Fibroblast of lung (primary cell): Measurements from ENCODE around the gene HIVEP3.

Experiments used
- CTCF ChIP-seq, 2 donors: IDR thresholded peaks in 1 of 2; conservative IDR thresholded peaks in 1 of 2; 1 replicate in 1 of 2; 2 replicates in 1 of 2; pipeline ENCODE4 v1.5.1; 2011 to 2012; ENCODE audit warnings: low read length in 2 of 2, control low read depth in 1 of 2, inconsistent platforms in 1 of 2, low read depth in 1 of 2, mild to moderate bottlenecking in 1 of 2
- EZH2 ChIP-seq: IDR thresholded peaks from 2 replicates; pipeline ENCODE4 v1.5.1; 2012; ENCODE audit warnings: low read length, control low read depth, mild to moderate bottlenecking; ENCODE audit errors: missing control alignments

DNA sequence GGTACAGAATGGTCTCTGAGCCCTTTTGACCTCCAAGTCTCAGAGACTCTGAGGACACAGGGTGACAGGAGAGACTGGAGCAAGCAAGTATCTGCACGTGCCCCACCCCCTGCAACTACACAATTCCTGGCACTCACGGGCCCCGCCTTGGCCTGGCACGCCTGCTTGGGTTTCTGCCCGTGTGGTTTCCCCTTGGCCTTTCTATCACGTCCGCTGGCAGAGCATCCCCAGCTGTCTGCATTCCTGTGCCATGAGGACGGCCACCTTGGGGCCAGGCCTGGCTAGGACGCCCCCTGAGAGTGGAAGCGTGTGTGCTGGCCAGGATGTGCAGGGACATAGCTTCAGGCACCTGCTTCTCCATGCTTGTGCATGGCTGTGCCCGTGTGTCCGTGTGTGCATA, 419.9 kb downstream of the HIVEP3 start:
- TF ChIP-seq CTCF (conservative IDR thresholded peaks at IDR 0.05 in 1 of 2, IDR thresholded peaks at IDR 0.05 in 1 of 2; ENCODE audit: low read depth in 1 of 2, low read length in 2 of 2) = no peak
- TF ChIP-seq EZH2 = no peak
